Stimulated activated memory B cell treated with anti-CD40 and anti-IgM and Interleukin-4, amounts not matched to agents 10 μg/mL and 1 μg/mL and 100 μg/mL, for 72 hours (primary cell): Measurements from ENCODE around the gene ZC3H12A.
"Not testable (repeated sequence)": the region's sequence is repeated elsewhere in the genome, so short reads cannot be mapped to it uniquely, and the experiment has no call there.

Experiments used
- ATAC-seq: fragments of 150-1000 bp; cut with Tn5 transposase; 2 replicates; pipeline ENCODE4 v1.10.0; 2021
- H3K27ac Mint-ChIP-seq: one replicate; pipeline ENCODE4 v1.8.0; 2022; ENCODE audit warnings: mild to moderate bottlenecking, mixed read lengths
- H3K27me3 Mint-ChIP-seq: one replicate; pipeline ENCODE4 v1.8.0; 2022; ENCODE audit warnings: mixed read lengths
- H3K36me3 Mint-ChIP-seq: one replicate; pipeline ENCODE4 v1.8.0; 2022; ENCODE audit warnings: mixed read lengths
- H3K4me1 Mint-ChIP-seq: one replicate; pipeline ENCODE4 v1.8.0; 2022; ENCODE audit warnings: mixed read lengths
- H3K4me3 Mint-ChIP-seq: one replicate; pipeline ENCODE4 v1.8.0; 2022; ENCODE audit warnings: mild to moderate bottlenecking, moderate library complexity, mixed read lengths
- H3K9me3 Mint-ChIP-seq: one replicate; pipeline ENCODE4 v1.8.0; 2022; ENCODE audit warnings: mixed read lengths

Gene ZC3H12A

DNA sequence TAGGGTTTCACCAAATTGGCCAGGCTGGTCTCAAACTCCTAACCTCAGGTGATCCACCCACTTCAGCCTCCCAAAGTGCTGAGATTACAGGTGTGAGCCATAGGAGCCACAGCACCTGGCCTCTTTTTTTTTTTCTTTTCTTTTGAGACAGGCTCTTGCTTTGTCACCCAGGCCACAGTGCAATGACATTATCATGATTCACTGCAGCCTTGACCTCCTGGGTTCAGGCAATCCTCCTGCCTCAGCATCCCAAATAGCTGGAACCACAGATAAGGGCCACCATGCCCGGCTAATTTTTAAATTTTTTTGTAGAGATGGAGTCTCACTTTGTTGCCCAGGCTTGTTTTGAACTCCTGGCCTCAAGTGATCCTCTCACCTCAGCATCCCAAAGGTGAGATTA lies 55.5 kb downstream of the ZC3H12A start:
- H3K4me1 Mint-ChIP-seq, H3K27ac Mint-ChIP-seq, H3K9me3 Mint-ChIP-seq, H3K4me3 Mint-ChIP-seq, ATAC-seq, H3K27me3 Mint-ChIP-seq: not testable (repeated sequence)
- H3K36me3 Mint-ChIP-seq, result peaks cover 12% of the 10 kb centered on the region

- peaks cover 30% of the 10 kb centered on the region for H3K36me3 Mint-ChIP-seq
- not testable (repeated sequence) for ATAC-seq, H3K27me3 Mint-ChIP-seq, H3K4me3 Mint-ChIP-seq, H3K4me1 Mint-ChIP-seq, H3K27ac Mint-ChIP-seq, H3K9me3 Mint-ChIP-seq
These were observed 58.2 kb downstream of the ZC3H12A start for GRCh38 chr1:37532418-37533156.

GRCh38 chr1:37533317-37534093 lies 59.1 kb downstream of the ZC3H12A start:
- Mint-ChIP-seq H3K9me3 (no peaks in the 10 kb centered on the region), H3K27me3 (no peaks in the 10 kb centered on the region), H3K4me1 (no peaks in the 10 kb centered on the region), H3K27ac (no peak overlapping the region), H3K36me3 (peaks cover 39% of the 10 kb centered on the region), H3K4me3 (no peak overlapping the region)
- ATAC-seq, result no peak
